ENCODE data around the gene CEMP1. TPM values are rescaled to one million over a fixed set of nuclear protein-coding genes. Genes with fewer than 3 reads are reported as not detected.

CEMP1 gene
- total and polyA plus RNA-seq, 2 experiments from 2014 or later: 0.31 to 7.5 TPM

- TF ChIP-seq, protein P1, sequence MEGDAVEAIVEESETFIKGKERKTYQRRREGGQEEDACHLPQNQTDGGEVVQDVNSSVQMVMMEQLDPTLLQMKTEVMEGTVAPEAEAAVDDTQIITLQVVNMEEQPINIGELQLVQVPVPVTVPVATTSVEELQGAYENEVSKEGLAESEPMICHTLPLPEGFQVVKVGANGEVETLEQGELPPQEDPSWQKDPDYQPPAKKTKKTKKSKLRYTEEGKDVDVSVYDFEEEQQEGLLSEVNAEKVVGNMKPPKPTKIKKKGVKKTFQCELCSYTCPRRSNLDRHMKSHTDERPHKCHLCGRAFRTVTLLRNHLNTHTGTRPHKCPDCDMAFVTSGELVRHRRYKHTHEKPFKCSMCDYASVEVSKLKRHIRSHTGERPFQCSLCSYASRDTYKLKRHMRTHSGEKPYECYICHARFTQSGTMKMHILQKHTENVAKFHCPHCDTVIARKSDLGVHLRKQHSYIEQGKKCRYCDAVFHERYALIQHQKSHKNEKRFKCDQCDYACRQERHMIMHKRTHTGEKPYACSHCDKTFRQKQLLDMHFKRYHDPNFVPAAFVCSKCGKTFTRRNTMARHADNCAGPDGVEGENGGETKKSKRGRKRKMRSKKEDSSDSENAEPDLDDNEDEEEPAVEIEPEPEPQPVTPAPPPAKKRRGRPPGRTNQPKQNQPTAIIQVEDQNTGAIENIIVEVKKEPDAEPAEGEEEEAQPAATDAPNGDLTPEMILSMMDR (conservative IDR thresholded peaks at IDR 0.05; ENCODE audit: low read depth in 2 of 2): no peak
- no peak for TF ChIP-seq REST (IDR thresholded peaks at IDR 0.05; ENCODE audit: unreplicated experiment)
- no peak for TF ChIP-seq STAT1 (IDR thresholded peaks at IDR 0.05; ENCODE audit: unreplicated experiment)
Measured at GRCh38 chr16:2527784-2528100, 3.5 kb downstream of the CEMP1 start (continued).

DNA sequence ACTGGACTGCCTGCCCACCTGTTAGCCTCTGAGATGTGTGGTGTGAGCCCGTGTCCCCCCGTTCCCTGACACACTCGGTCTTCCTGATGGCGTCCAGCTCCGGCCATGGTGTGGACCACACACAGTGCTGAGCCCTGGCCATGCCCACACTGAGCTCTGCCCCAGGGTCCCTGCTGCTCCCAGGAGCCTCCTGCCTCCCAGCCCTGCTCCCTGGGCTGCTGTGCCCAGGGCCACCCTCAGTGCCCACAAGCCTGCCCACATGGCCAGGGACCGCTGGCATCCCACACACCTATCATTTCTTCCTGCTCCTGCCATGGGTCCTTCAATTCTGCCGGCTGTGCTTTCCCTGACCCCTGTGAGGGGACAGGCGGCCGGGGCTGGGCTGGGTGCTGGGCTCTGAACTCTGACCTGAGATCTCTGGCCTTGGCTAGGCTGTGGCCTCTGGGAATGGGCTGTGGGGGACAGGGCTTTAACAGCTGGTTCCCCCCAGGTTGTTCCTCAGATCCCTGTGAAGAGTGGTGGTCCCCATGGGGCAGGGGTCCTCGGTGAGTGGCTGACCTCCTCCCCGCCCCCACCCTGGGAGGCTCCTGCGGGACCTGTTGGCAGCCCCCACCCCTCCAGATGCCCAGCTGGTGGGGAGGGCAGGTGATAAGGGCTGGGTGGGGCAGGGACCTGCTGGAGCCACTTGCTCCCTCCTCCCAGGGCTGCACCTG lies 4.0 kb downstream of the CEMP1 start:
- Histone ChIP-seq H3K27ac (ENCODE audit: low read depth) (no peak overlapping the region), H3K27me3 (ENCODE audit: insufficient read depth) (no peaks in the 10 kb centered on the region), H3K4me1 (ENCODE audit: insufficient read depth) (peaks cover 5% of the 10 kb centered on the region), H3K4me2 (no peak overlapping the region), H3K36me3 (ENCODE audit: insufficient read depth) (no peaks in the 10 kb centered on the region; the same call in 1 of the 2 replicates), H3K9me2 (ENCODE audit: insufficient read depth) (no peaks in the 10 kb centered on the region), H4K20me1 (replicated peaks; ENCODE audit: insufficient read depth) (peaks cover 5% of the 10 kb centered on the region; the same call in 1 of the 2 replicates), H3K79me2 (replicated peaks; ENCODE audit: insufficient read depth) (no peaks in the 10 kb centered on the region), H2AFZ (no peak overlapping the region), H3K4me3 (no peak overlapping the region), H3F3A (replicated peaks; ENCODE audit: low read depth) (peaks cover 14% of the 10 kb centered on the region; the same call in 1 of the 2 replicates)
- ATAC-seq (no peak), DNase-seq (ENCODE audit: low spot score) (no peak)
- Mint-ChIP-seq H3K27ac (no peak overlapping the region), H3K27me3 (ENCODE audit: insufficient read depth, low read depth, poor library complexity) (peaks cover 13% of the 10 kb centered on the region), H3K4me3 (no peak overlapping the region), H3K36me3 (ENCODE audit: low read depth) (peaks cover 22% of the 10 kb centered on the region), H3K9me3 (no peaks in the 10 kb centered on the region), H3K4me1 (peaks cover 6% of the 10 kb centered on the region)
- TF ChIP-seq EZH2 (IDR thresholded peaks at IDR 0.05; ENCODE audit: low read depth, unreplicated experiment) (no peak), JUNB (IDR thresholded peaks at IDR 0.05; ENCODE audit: unreplicated experiment) (no peak), ZNF331 (CRISPR knock-in tag; IDR thresholded peaks at IDR 0.05; ENCODE audit: low read depth) (no peak), CREB1 (CRISPR knock-in tag; IDR thresholded peaks at IDR 0.05; ENCODE audit: low read depth) (no peak), POLR2AphosphoS5 (IDR thresholded peaks at IDR 0.05; ENCODE audit: low read depth) (no peak), NANOG (IDR thresholded peaks at IDR 0.05; ENCODE audit: borderline replicate concordance) (no peak), EZH2phosphoT487 (IDR thresholded peaks at IDR 0.05; ENCODE audit: unreplicated experiment) (no peak), ZNF462 (CRISPR knock-in tag; IDR thresholded peaks at IDR 0.05) (no peak)
- TF ChIP-seq, protein P1 (conservative IDR thresholded peaks at IDR 0.05; ENCODE audit: low read depth in 2 of 2): no peak

Data from GM23338 (cell line).